Measurements from ENCODE around the gene DDIT3. TPM values are rescaled to one million over a fixed set of nuclear protein-coding genes. Genes with fewer than 3 reads are reported as not detected.

DDIT3 gene
- total RNA-seq, 1 experiment from 2014 or later, result 15.6 TPM

GRCh38 chr12:57467915-57468314 is 52.4 kb downstream of the DDIT3 start:
- Histone ChIP-seq H3K4me1 (replicated peaks; ENCODE audit: insufficient read depth) (no peaks in the 10 kb centered on the region), H3K9me3 (ENCODE audit: insufficient read depth, low read depth) (no peaks in the 10 kb centered on the region), H2AFZ (no peak overlapping the region), H3K27ac (no peak overlapping the region), H3K4me3 (no peak overlapping the region), H3K79me2 (ENCODE audit: low read depth) (no peaks in the 10 kb centered on the region), H3K9me2 (ENCODE audit: insufficient read depth) (no peaks in the 10 kb centered on the region), H3K27me3 (ENCODE audit: insufficient read depth, low read depth) (peaks cover 100% of the 10 kb centered on the region), H4K20me1 (ENCODE audit: insufficient read depth) (no peaks in the 10 kb centered on the region), H3F3A (ENCODE audit: insufficient read depth, low read depth) (no peaks in the 10 kb centered on the region), H3K36me3 (ENCODE audit: low read depth) (no peaks in the 10 kb centered on the region), H3K4me2 (no peak overlapping the region)
- no peak for DNase-seq
- ChIA-PET POLR2A (ENCODE audit: unreplicated experiment) (interaction anchor here (0.6 kb wide), 1 partner anchor 145 kb away, joined by 4 read pairs; no protein-coding TSS in a partner anchor), CTCF (no interaction called here)
- intact Hi-C loops (cut with micrococcal nuclease; ENCODE audit: unreplicated experiment), result no loop called here
- no peak for TF ChIP-seq CTCF (conservative IDR thresholded peaks at IDR 0.05)
- no peak for TF ChIP-seq EZH2 (IDR thresholded peaks at IDR 0.05; ENCODE audit: low read depth)
- no TSS peak for BruUV-seq (replicated peaks)

GRCh38 chr12:57467212-57467874 is 53.0 kb downstream of the DDIT3 start:
- no peaks in the 10 kb centered on the region for H3K4me1 ChIP-seq (replicated peaks; ENCODE audit: insufficient read depth)
- no peak overlapping the region for H2AFZ ChIP-seq
- no peaks in the 10 kb centered on the region for H3K9me2 ChIP-seq (ENCODE audit: insufficient read depth)
- H3K4me2 ChIP-seq, result no peak overlapping the region
- H4K20me1 ChIP-seq (ENCODE audit: insufficient read depth), result no peaks in the 10 kb centered on the region
- DNase-seq, result no peak
- no TSS peak for BruUV-seq (replicated peaks)
- no peaks in the 10 kb centered on the region for H3F3A ChIP-seq (ENCODE audit: insufficient read depth, low read depth)
- H3K79me2 ChIP-seq (ENCODE audit: low read depth), result no peaks in the 10 kb centered on the region
- TF ChIP-seq EZH2 (IDR thresholded peaks at IDR 0.05; ENCODE audit: low read depth) (no peak), CTCF (conservative IDR thresholded peaks at IDR 0.05) (no peak)
- no peak overlapping the region for H3K4me3 ChIP-seq
- H3K27ac ChIP-seq, result no peak overlapping the region
- no peaks in the 10 kb centered on the region for H3K36me3 ChIP-seq (ENCODE audit: low read depth)
- H3K27me3 ChIP-seq (ENCODE audit: insufficient read depth, low read depth), result peaks cover 96% of the 10 kb centered on the region
- intact Hi-C loops (cut with micrococcal nuclease; ENCODE audit: unreplicated experiment), result no loop called here
- POLR2A ChIA-PET (ENCODE audit: unreplicated experiment), result no interaction called here
- H3K9me3 ChIP-seq (ENCODE audit: insufficient read depth, low read depth), result no peaks in the 10 kb centered on the region
- CTCF ChIA-PET, result no interaction called here

Small RNA genes lying within 50 kb of the gene (microRNA-seq; reads per million reads assigned to microRNA genes)
- gene MIR616 (ENCODE audit: borderline number of aligned reads, borderline replicate concordance) (not detected), gene MIR6758 (ENCODE audit: borderline number of aligned reads, borderline replicate concordance) (not detected)

Other genes with a start within 250 kb of the DDIT3 start
- 54.4 and 65.1 TPM in 2 replicates for gene R3HDM2, start 89.5 kb downstream of the DDIT3 start, total RNA-seq (2021)
- 0.35 TPM in 1 of 2 replicates, not detected in the other for gene INHBC, start 85.7 kb downstream of the DDIT3 start, total RNA-seq (2021)
- gene INHBE, start 65.2 kb downstream of the DDIT3 start, total RNA-seq (2021), result 0.73 and 0.90 TPM in 2 replicates
- gene GLI1, start 60.7 kb downstream of the DDIT3 start, total RNA-seq (2021), result not detected in 2 replicates
- gene ARHGAP9, start 40.6 kb downstream of the DDIT3 start, total RNA-seq (2021), result not detected in 2 replicates
- gene MARS1, start 32.4 kb downstream of the DDIT3 start, total RNA-seq (2021), result 307 and 366 TPM in 2 replicates
- 47.3 and 78.4 TPM in 2 replicates for gene MBD6, start 2.3 kb upstream of the DDIT3 start, total RNA-seq (2021)
- gene DCTN2, start 26.7 kb upstream of the DDIT3 start, total RNA-seq (2021), result 93.4 and 105 TPM in 2 replicates
- 0.07 TPM in 1 of 2 replicates, not detected in the other for gene KIF5A, start 29.5 kb upstream of the DDIT3 start, total RNA-seq (2021)
- 47.7 and 48.7 TPM in 2 replicates for gene PIP4K2C, start 70.7 kb upstream of the DDIT3 start, total RNA-seq (2021)
- gene DTX3, start 84.3 kb upstream of the DDIT3 start, total RNA-seq (2021), result 16.2 and 18.1 TPM in 2 replicates
- gene ARHGEF25, start 90.9 kb upstream of the DDIT3 start, total RNA-seq (2021), result 12.9 and 18.8 TPM in 2 replicates
- 15.0 and 17.9 TPM in 2 replicates for gene B4GALNT1, start 112.7 kb upstream of the DDIT3 start, total RNA-seq (2021)
- gene OS9, start 173.6 kb upstream of the DDIT3 start, total RNA-seq (2021), result 96.7 and 108 TPM in 2 replicates
- gene AGAP2, start 218.2 kb upstream of the DDIT3 start, total RNA-seq (2021), result 0.40 and 0.50 TPM in 2 replicates
- gene TSPAN31, start 224.5 kb upstream of the DDIT3 start, total RNA-seq (2021), result 18.2 and 22.5 TPM in 2 replicates
- 156 and 194 TPM in 2 replicates for gene CDK4, start 231.8 kb upstream of the DDIT3 start, total RNA-seq (2021)
- gene MARCHF9, start 234.6 kb upstream of the DDIT3 start, total RNA-seq (2021), result 18.9 and 21.2 TPM in 2 replicates
- gene CYP27B1, start 246.6 kb upstream of the DDIT3 start, total RNA-seq (2021), result 1.6 and 1.8 TPM in 2 replicates